HT-29 (cell line): ENCODE results near the gene CDC42BPB. TPM values are rescaled to one million over a fixed set of nuclear protein-coding genes. Genes with fewer than 3 reads are reported as not detected.

Source experiments
- DNase-seq: peaks from one replicate; pipeline ENCODE4 v3.0.0-alpha.2; 2015; ENCODE audit warnings: low spot score
- total RNA-seq: library from RNA; depleted of rRNA; stranded (reverse); fragments of >200 nt; shearing (Covaris generic); gene quantifications from 2 replicates; pipeline ENCODE4 v1.2.3, GENCODE V29; 2014

CDC42BPB gene
- total RNA-seq, 1 experiment from 2014 or later, result 51.0 TPM

DNA sequence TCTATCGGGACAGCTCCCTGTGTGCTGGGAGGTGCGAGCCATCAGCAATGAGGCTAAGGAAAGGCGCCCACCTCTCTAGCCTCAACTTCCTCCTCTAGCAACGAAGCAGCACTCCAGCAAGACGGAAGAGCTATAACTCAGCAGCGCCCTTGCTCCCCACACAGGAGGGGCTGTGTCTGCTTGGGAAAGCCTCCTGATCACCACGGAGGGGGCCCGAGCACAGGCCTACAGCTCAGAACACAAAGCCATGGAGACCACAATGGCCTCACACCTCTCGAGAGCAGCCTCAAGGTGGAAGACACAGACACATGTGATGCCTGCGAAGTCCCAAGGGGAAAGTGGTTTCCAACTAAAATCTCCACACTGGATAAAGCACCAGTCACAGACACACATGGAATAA lies 60.4 kb downstream of the CDC42BPB start:
- DNase-seq, result no peak

DNA sequence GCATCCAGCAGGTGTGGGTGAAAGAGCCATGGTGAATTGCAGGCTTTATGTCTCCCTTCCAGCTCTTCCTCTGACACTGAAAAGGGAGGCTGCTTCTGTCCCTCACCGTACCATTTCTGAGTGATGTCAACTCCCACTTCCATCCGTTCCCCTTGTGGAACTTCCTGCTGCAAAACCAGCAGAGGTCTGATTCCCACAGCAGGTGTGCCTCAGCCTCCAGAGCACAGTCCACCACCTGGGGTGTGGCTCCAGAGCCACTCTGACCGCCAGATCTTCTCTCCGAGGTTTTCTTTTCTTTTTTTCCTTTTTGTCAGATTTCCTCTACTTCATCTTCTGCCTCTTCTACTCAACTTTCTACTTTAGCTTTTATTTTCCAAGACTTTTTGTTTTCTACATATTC lies 62.7 kb downstream of the CDC42BPB start:
- no peak for DNase-seq

DNA sequence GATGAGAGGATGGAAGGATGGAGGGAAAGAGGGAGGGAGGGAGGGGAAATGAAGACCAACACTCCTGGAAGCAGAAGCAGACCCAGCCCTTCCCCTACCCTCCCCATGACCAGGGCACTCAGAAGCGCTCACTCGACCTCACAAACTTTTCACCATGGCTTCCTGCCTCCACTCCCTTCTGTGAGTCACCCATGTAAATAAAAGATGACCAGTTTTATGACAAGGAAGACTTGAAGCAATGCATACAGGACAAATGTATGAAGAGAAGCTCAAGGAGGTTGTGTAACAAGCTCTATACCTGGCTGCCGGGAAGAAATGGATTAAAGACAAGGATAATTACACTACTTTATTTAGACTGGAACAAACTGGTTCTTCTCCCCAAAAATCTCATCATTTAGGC lies 63.8 kb downstream of the CDC42BPB start:
- peak; percentile 67 for DNase-seq

DNA sequence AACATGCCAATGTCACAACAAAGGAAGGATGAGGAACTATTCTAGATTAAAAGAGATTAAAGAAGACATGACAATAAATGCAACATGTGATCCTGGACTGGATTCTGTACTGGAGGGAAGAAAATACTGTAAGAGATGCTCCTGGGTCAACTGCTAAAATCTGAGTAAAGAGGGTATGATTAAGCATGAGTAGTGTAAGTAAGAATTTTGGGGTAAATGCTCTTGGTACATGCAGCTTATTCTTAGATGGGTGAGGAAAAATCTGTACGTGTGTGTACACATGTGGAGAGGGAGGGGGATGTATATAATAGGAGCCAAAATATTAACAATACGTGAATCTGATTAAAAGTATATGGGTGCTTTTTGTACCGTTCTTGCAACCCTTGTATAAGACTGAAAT lies 66.0 kb downstream of the CDC42BPB start:
- no peak for DNase-seq

DNA sequence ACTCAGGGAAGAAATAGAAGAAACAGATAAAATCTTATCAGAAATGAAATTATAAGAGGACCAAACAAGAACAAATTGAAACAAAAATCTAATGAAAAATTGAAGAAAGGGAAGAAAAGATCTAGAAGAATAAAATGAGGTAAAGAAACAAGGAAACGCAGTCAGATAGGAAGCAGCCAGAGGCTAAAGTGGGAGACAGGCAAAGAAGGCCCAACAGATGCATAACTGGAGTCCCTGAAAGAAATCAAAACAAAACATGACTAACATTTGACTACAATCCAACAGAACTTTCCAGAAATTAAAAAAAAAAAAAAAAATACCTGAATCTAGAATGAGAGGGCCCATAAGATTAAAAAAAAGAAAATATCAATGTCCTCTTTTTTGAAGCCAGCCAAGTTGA lies 69.3 kb downstream of the CDC42BPB start:
- no peak for DNase-seq

DNA sequence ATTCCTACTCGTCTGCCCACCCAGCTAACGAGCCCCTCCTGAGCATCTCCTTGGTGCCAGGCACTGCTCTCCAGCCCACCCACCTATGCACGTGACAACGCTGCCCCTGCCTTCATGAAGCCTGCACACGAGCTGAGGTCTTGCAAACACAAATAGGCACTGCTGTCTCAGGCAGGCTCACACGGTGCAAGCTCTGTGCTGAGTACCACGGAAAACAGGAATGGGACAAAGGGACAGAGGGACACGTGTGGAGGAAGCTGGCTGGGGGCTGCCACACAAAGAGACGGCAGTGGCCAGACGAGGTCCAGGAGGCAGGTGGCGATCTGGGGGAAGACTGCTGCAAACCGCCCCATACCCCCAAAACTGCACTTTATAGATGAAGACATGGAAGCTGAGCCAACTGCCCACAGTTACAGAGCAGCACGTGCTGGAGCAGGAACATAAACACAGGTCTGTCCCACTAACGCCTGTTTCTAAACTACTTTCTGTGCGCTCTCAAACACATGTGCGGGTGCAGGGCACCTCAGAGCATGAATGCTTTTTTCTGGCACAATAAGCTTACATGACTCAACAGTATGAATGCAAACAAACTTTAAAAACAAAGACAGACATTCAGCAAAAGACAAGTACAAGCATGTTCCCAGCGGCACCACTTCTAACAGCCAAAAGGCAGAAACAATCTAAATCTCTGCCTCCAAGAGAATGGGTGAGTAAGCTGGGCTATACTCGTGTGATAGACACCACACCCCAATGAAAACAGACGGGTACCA lies 70.4 kb downstream of the CDC42BPB start:
- no peak for DNase-seq

DNA sequence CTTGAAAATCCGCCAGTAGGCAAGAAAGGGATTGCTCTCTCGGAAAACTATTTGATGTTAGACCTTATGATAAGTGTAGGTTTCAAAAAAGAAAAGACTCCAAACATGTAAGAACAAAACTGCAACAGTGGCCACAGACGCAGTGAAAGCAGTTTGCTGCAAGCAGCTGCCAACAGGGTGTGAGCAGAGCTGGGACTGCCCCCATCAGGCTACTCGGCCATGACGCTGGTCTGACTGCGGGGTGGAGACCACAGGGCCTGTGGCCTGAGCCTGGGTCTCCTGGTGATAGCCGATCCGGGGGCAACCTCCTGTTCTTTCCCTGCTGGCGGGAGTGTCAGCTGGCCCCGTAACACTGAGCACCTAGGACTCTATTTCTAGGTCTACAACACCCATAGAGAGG lies 71.7 kb downstream of the CDC42BPB start:
- DNase-seq, result no peak

DNA sequence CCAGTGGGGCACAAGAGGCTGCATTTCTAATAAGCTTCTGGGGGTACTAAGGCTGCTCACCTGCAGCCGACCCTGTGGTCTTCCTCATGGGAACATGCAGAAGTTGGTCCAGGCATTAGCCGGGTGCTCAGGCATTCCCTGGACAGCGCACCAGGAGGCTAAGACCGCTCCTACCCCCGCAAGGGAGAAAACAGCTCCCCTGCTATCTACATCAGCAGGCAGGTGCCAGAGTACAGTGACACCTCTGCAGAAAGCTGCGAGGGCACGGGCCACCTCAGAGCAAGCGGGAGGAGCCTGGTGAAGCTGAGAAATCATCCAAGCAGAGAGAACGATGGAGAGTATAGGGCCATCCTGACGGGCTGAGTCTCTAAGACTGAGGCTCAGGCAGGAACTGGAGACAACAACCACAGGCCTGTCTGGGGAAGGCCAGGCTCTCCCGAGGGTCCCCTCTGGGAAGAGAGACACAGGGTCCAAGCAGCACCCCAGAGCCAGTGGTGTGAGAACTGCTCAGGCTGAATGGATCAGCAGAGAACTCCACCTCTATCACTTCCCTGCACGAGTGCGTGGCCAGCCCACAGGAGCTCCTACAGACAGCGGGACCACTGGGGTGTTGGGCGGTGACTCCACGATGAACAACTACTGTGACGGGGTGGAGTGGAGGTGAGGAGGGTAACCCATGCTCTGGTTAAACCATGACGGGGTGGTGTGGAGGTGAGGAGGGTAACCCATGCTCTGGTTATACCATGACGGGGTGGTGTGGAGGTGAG lies 72.8 kb downstream of the CDC42BPB start:
- no peak for DNase-seq

DNA sequence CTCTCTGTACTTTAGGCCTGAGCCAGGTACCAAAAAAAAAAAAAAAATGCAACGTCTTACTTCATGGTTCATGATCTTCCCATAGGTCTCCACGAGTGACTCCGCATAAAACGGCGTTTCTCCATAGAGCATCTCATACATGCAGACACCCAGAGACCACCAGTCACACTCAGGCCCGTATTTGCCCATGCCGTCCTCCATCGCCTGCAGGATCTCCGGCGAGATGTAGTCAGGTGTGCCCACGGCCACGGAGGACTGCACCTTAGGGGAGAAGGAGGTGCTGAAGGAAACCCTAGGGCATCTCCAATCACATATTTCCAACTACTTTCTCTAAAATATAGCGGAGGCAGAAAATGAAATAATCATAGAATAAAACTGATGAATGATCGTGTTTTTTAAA lies 73.9 kb downstream of the CDC42BPB start:
- DNase-seq, result no peak

DNA sequence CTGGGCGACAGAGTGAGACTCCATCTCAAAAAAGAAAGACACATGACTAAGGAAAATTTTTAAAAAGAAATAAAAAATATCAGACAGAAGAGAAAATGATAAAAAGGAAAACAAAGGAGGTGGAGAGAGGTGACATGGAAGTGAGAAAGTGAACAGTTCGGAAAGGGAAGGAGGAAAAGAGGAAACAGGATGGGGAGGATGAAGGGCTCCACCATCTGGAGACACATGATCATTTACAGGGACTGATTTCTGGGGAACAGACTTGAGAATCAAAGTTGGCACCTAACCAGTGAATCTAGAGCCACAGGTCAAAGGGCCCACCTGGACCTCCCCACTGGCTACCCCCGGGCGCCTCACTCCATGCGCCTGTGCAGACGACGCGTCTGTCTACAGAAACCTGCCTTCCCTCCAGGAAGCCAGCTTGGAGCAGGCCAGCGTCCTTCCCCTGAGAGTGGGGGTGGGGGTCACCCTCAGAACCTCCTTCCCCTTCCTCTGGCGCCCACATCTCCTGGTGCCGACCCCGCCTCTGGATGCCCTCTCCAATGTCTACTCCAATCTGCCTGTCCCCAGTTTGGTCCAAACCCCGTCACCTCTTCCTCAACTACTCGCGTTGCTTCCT lies 74.4 kb downstream of the CDC42BPB start:
- DNase-seq, result no peak

DNA sequence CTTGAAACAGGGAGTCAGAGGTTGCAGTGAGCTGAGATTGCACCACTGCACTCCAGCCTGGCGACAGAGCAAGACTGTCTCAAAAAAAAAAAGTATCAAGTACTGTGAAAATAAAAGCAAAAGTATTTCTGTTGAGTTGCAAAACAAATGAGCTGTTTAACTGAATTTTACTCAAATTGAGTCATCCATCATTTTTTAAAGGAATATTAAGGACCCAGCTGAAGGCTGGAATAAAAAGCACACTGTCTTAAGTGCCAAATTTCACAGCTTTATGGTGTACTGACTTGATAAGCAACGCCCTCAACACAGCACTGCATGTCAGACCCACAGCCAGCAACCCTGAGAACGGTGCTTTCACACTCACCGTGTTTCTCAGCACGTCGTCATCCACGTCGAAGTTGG lies 76.9 kb downstream of the CDC42BPB start:
- DNase-seq, result no peak

DNA sequence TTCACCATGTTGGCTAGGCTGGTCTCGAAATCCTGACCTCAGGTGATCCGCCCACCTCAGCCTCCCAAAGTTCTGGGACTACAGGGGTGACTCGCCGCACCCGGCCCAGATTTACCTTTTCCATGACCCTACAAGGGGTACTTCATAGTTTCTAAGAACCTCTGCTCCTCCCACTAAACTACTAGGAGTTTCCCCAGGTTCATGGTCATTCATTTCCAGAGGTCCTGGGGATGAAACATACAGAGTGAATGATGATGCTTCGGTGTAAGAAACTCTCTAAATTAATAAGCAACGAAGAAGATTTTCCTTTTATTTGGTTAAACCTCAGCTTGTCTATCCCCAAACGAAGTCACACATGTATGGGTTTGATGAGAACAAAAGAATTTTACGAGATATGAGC lies 77.9 kb downstream of the CDC42BPB start:
- DNase-seq, result no peak

DNA sequence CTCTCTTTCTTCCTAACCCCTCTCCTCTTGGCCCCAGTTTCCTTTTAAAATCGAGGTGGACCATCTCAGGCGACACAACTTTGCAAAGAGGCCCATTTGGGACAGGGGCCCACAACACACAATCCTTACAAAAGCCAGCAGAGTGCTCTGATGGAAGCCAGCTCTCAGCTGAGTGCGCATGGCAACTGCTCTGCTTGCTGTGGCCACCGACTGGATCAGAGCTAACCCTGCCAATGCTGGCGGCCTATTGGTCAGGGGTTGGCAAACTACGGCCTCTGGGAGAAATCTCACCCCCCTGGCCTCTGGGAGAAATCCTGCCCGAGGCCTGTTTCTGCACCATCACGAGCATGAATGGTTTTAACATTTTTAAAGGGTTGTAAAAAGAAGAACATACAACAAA lies 79.9 kb downstream of the CDC42BPB start:
- no peak for DNase-seq

DNA sequence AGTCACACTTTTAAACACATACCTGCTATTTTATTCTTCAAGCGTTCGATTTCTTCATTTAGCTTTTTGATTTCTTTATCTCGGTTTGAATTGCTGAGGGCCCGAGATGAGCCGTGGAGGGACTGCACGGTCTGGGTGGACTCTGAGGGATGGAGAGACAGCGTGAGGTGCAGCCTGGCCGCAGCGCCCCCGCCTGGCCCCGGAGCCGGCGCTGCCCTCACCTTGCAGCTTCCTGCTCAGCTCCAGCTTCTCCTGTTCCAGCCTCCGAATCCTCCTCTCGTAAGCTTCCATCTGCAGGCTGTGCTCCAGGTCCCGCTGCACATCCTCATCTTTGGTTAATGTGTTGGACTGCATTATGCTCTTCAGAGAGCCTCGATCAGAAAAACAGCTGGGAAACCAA lies 81.7 kb downstream of the CDC42BPB start:
- no peak for DNase-seq

DNA sequence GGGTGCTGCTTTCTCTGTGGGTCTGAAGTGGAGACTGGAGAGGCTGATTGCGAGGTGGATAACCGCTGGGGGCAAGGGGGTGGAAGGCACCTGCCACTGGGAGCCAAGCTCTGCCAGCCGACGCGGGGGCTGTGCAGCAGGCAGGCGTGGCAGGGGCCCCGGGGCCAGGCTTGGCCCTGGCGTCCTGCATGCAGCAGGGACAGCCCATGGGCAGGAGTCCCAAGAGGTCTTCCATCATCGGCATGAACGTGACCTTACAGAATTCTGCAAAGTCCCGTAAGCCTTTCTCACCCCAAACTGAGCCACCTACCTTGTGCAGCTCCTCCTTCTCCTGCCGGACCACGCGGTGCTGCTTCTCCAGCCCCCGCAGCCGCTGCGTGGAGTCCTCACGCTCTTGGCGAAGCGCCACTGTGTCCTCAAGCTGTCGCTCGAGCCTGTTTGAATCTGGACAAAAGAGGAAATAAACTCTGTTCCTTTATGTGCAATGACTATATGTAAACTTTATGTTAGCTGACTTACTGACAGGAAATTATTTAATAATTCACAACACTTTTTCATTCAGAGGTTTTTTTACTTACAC lies 83.6 kb downstream of the CDC42BPB start:
- no peak for DNase-seq

DNA sequence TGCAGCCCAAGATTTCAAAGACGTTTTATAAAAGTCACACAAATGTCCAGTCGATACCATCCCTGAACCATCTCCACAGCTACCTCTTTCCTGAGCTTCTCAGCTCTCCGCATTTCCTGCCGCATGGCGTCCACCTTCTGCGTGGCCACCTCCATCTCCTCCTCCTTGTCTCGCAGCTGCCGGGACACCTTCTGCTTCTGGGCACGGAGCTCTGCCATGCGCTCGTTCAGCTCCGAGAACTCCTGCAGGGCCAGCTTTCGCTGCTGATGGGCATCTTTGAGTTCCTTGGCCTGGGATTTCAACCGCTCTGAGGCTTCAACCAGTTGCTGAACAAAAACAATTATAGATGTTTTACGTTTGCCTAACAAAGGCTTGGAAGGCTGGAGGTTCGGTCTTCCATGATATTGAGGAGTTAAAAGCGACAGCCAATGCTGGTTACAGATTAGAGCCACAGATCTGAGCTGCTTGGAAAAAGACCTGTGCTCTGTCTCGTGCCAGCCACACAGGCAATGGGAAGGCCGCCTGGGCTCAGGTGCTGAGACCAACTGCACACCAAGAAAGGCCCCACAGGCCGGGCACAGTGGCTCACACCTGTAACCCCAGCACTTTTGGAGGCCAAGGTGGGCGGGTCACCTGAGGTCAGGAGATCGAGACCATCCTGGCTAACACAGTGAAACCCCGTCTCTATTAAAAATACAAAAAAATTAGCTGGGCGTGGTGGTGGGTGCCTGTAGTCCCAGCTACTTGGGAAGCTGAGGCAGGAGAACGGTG lies 85.3 kb downstream of the CDC42BPB start:
- no peak for DNase-seq

DNA sequence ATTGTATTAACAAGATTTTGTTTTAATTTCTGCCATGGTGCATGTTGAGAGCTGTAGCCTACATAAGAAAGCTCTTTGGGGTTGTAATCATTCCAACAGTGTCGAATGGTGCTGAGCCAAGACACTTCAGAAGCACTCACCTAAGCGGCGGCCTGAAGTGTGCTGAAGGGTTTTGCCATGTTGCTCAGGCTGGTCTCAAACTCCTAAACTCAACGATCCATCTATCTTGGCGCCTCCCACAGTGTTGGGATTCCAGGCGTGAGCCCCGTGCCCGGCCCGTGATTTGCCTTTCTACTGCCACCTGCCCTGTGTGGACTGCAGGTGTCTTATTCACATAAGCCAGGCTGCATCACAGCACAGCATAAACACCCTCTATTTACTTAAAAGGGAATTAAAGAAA lies 86.0 kb downstream of the CDC42BPB start:
- no peak for DNase-seq

DNA sequence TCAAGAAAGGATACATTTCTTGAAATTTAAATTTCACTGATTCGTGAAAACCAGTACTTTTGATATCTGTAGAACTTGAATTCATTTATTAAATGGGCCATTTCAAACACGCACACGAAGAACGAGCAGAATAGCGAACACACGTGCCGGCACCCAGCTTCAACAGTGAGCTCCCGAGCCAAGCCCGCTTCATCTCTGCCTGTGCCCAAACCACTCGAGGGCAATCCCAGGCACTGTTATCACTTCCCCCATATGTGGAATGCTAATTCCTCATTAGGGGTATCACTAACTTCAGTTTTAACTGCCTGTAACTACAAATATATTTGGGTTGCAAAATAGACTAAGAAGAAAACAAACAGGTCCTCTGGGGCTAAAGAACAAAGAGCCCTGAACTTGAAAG lies 86.9 kb downstream of the CDC42BPB start:
- DNase-seq, result no peak

DNA sequence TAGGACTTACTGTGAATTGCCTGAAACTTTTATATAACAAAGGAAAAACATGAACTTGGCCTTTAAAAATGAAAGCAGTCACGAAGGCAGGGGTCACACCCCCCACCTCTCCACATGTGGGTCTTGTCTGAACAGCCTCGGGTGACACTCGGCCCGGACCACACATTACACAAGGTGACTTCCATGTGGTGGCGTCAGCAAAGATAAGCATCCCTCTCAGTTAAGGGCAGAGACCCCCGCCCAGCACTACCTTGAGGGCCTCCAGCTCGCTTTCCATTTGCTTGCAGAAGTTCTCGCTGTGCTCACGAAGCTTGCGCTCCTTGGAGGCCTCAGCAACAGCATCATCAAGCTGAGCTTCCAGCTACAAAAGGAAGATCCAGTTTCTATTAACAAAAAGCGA lies 87.4 kb downstream of the CDC42BPB start:
- no peak for DNase-seq

DNA sequence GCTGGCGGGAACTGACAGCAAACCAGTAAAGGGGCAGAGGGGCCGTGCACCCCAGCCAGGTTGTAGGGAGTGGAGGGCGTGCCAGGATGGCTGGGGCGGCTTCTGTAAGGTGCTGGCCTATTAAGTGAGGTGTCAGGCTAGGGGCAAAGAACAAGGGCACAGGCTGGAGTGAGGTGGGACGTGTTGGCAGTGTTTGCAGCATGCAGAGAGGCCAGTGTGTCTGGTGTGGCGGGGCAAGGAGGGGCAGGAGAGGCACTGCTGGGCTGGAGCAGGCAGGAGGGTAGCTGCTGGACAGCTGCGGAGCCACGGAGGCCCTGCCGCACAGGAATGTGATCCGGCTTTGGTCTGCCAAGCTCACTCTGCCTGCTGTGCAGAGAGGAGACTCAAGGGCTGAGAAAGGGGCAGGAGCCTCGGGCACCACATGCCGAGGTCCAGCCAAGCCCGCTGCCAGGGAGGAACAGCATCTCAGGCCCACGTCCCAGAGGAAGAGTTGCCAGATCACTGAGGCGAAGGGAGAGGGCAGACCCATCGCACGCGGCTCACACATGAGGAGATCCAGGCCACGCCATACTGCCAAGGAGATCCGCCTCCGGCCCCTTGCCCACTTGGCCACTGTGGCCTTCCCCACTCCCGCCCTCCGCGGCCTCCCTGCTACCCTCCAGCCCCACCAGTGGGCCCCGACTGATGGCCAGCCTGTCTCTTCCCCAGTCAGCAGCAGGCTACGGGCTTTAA lies 88.1 kb downstream of the CDC42BPB start:
- DNase-seq, result no peak

DNA sequence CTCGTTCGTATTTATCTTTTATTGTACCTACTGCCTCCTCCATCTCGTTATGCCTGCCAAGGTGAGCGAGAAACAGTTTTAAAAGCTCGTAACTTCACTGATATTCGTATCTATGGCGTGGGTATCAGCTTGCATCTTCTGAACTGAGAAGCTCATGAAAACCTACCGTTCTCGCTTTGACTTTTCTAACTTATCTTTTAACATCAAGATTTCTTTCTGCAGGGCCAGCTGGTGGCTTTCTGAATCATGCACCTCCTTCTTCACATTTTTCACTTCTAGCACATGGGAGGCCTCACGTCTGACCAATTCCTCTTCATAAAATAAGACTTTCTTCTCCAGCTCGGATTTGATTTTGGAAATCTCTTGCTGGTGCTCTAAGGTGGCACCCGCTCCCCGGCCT lies 89.0 kb downstream of the CDC42BPB start:
- DNase-seq, result no peak
